SK-N-SH (cell line): ENCODE results near the gene NDP. TPM values are rescaled to one million over a fixed set of nuclear protein-coding genes. Genes with fewer than 3 reads are reported as not detected.

ENCODE experiments used
- CTCF ChIA-PET: fragments of 300-600, 350-600 bp; formaldehyde crosslinking; extraction: SDS; loops from one replicate; lab custom pipeline; 2021; lab: Yijun Ruan, JAX
- POLR2A ChIA-PET: fragments of 350-600 bp; sonication (Branson Sonifier 250); formaldehyde crosslinking; extraction: SDS; loops from one replicate; lab custom pipeline; 2020; ENCODE audit warnings: antibody characterized with exemption, inconsistent platforms; lab: Yijun Ruan, JAX
- DNase-seq: peaks from one replicate; pipeline ENCODE4 v3.0.0; 2012
- H2AFZ ChIP-seq: fragments of 200-600 bp; sonication (generic); 2 replicates; pipeline ENCODE4 v1.8.1; 2016; ENCODE audit warnings: antibody characterized with exemption, mild to moderate bottlenecking, low read depth
- H3F3A ChIP-seq: fragments of 200-600 bp; sonication (generic); replicated peaks from 2 replicates; pipeline ENCODE3; 2016; ENCODE audit warnings: antibody characterized with exemption, mild to moderate bottlenecking; ENCODE audit not compliant: insufficient read depth
- H3K27ac ChIP-seq, 2 experiments: fragments of 200-500 bp in 1 of 2; fragments of 200-600 bp in 1 of 2; sonication (Bioruptor generic) in 1 of 2; sonication (generic), shearing (Covaris generic) in 1 of 2; 2 replicates each; pipeline versions ENCODE4 v1.5.1 to v1.6.1; 2014 to 2016; ENCODE audit warnings: low read depth in 2 of 2, inconsistent platforms in 1 of 2, low read length in 1 of 2, mild to moderate bottlenecking in 1 of 2, mixed read lengths in 1 of 2
- H3K27me3 ChIP-seq: fragments of 200-600 bp; sonication (generic), shearing (Covaris generic); 2 replicates; pipeline ENCODE4 v1.6.1; 2016; ENCODE audit warnings: mixed run types; ENCODE audit not compliant: insufficient read depth
- H3K36me3 ChIP-seq, 2 experiments: fragments of 200-500 bp in 1 of 2; fragments of 200-600 bp in 1 of 2; sonication (Bioruptor generic) in 1 of 2; sonication (generic) in 1 of 2; replicated peaks in 1 of 2; 2 replicates each; pipeline versions ENCODE3 to v1.5.1; 2014 to 2016; ENCODE audit warnings: low read length in 1 of 2, mild to moderate bottlenecking in 1 of 2; ENCODE audit not compliant: insufficient read depth in 2 of 2, control insufficient read depth in 1 of 2
- H3K4me1 ChIP-seq, 2 experiments: fragments of 200-500 bp in 1 of 2; fragments of 200-600 bp in 1 of 2; sonication (Bioruptor generic) in 1 of 2; sonication (generic), shearing (Covaris generic) in 1 of 2; 2 replicates each; pipeline versions ENCODE4 v1.5.1 to v1.6.1; 2014 to 2016; ENCODE audit warnings: low read depth in 1 of 2, low read length in 1 of 2, mixed run types in 1 of 2; ENCODE audit not compliant: insufficient read depth in 2 of 2, control insufficient read depth in 1 of 2
- H3K4me2 ChIP-seq: fragments of 200-600 bp; sonication (generic), shearing (Covaris generic); 2 replicates; pipeline ENCODE4 v1.6.1; 2017; ENCODE audit warnings: mixed run types
- H3K4me3 ChIP-seq, 2 experiments: fragments of 200-500 bp in 1 of 2; fragments of 200-600 bp in 1 of 2; sonication (Bioruptor generic) in 1 of 2; sonication (generic), shearing (Covaris generic) in 1 of 2; 2 replicates each; pipeline versions ENCODE4 v1.5.1 to v1.8.1; 2014 to 2016; ENCODE audit warnings: low read depth in 2 of 2, inconsistent platforms in 1 of 2, low read length in 1 of 2, mild to moderate bottlenecking in 1 of 2, mixed read lengths in 1 of 2, moderate library complexity in 1 of 2
- H3K79me2 ChIP-seq: fragments of 200-600 bp; sonication (generic); 2 replicates; pipeline ENCODE4 v1.8.1; 2017; ENCODE audit warnings: mild to moderate bottlenecking; ENCODE audit not compliant: insufficient read depth
- H3K9ac ChIP-seq: fragments of 200-600 bp; sonication (generic); 2 replicates; pipeline ENCODE4 v1.6.1; 2017; ENCODE audit warnings: mixed run types
- H3K9me2 ChIP-seq: fragments of 200-600 bp; sonication (generic); 2 replicates; pipeline ENCODE4 v1.6.1; 2017; ENCODE audit warnings: mixed run types
- H3K9me3 ChIP-seq: fragments of 200-600 bp; sonication (generic); 2 replicates; pipeline ENCODE4 v1.6.1; 2017; ENCODE audit warnings: mixed run types, mild to moderate bottlenecking, moderate library complexity
- H4K20me1 ChIP-seq: fragments of 200-600 bp; sonication (generic); 2 replicates; pipeline ENCODE4 v1.6.1; 2017; ENCODE audit warnings: mild to moderate bottlenecking, mixed run types; ENCODE audit not compliant: insufficient read depth
- CHD2 ChIP-seq: fragments of 150-350 bp; IDR thresholded peaks from 2 replicates; pipeline ENCODE4 v1.6.1; 2018; ENCODE audit warnings: low read length; ENCODE audit not compliant: partially characterized antibody
- EZH2phosphoT487 ChIP-seq: fragments of 200-600 bp; sonication (generic); IDR thresholded peaks from 2 replicates; pipeline ENCODE4 v1.6.1; 2017; ENCODE audit warnings: low read depth, mixed run types, mild to moderate bottlenecking, antibody characterized with exemption, moderate library complexity, borderline replicate concordance
- FOXM1 ChIP-seq: IDR thresholded peaks from 2 replicates; pipeline ENCODE4 v1.4.0; 2012; ENCODE audit warnings: low read depth, mild to moderate bottlenecking
- GABPA ChIP-seq: IDR thresholded peaks from 2 replicates; pipeline ENCODE4 v1.4.0; 2012; ENCODE audit warnings: low read depth, mild to moderate bottlenecking
- MEF2A ChIP-seq: IDR thresholded peaks from 2 replicates; pipeline ENCODE4 v1.4.0; 2012; ENCODE audit warnings: low read depth, borderline replicate concordance
- NRF1 ChIP-seq: IDR thresholded peaks from 2 replicates; pipeline ENCODE4 v1.6.1; 2012; ENCODE audit warnings: low read depth, mild to moderate bottlenecking, low read length
- POLR2AphosphoS5 ChIP-seq: IDR thresholded peaks from 2 replicates; pipeline ENCODE4 v1.6.1; 2012; ENCODE audit warnings: low read depth, low read length
- RXRA ChIP-seq: IDR thresholded peaks from 2 replicates; pipeline ENCODE4 v1.4.0; 2012; ENCODE audit warnings: low read depth, mild to moderate bottlenecking, borderline replicate concordance
- SMC3 ChIP-seq: IDR thresholded peaks from 2 replicates; pipeline ENCODE4 v1.6.1; 2012; ENCODE audit warnings: low read depth, low read length, improper control_type of control experiment
- YY1 ChIP-seq: IDR thresholded peaks from 2 replicates; pipeline ENCODE4 v1.4.0; 2012; ENCODE audit warnings: low read depth, mild to moderate bottlenecking
- WGBS: methylation state at CpG from one replicate; pipeline ENCODE4 v1.1.6; 2017; ENCODE audit warnings: low lambda C conversion rate; 5-methylcytosine and 5-hydroxymethylcytosine counted together
- polyA plus RNA-seq, 3 experiments: library from polyadenylated mRNA; depleted of rRNA; stranded (reverse); fragments of >200 nt; gene quantifications; 2 replicates each; pipeline ENCODE4 v1.2.3, GENCODE V29; 2012
- TF ChIP-seq, protein P1 (sequence below): IDR thresholded peaks from 2 replicates; pipeline ENCODE4; 2012
- TF ChIP-seq, protein P2 (sequence below): IDR thresholded peaks from 2 replicates; pipeline ENCODE4 v1.6.1; 2012; ENCODE audit warnings: mild to moderate bottlenecking, low read depth, low read length, moderate library complexity
- TF ChIP-seq, protein P3 (sequence below): fragments of 200-600 bp; sonication (generic); IDR thresholded peaks from 2 replicates; pipeline ENCODE4 v1.6.1; 2017; ENCODE audit warnings: antibody characterized with exemption, mild to moderate bottlenecking, moderate library complexity
- TF ChIP-seq, protein P4 (sequence below): IDR thresholded peaks from 2 replicates; pipeline ENCODE4 v1.4.0; 2012; ENCODE audit warnings: low read depth, borderline replicate concordance

The NDP gene, protein sequence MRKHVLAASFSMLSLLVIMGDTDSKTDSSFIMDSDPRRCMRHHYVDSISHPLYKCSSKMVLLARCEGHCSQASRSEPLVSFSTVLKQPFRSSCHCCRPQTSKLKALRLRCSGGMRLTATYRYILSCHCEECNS
- polyA plus RNA-seq (2012; rRNA removed): 0.13 and 0.16 TPM in 2 replicates
- 0.08 and 0.17 TPM in 2 replicates for polyA plus RNA-seq (2012; cell fraction: cytosol; rRNA removed)
- 0.02 and 0.54 TPM in 2 replicates for polyA plus RNA-seq (2012; cell fraction: nucleus; rRNA removed)

DNA sequence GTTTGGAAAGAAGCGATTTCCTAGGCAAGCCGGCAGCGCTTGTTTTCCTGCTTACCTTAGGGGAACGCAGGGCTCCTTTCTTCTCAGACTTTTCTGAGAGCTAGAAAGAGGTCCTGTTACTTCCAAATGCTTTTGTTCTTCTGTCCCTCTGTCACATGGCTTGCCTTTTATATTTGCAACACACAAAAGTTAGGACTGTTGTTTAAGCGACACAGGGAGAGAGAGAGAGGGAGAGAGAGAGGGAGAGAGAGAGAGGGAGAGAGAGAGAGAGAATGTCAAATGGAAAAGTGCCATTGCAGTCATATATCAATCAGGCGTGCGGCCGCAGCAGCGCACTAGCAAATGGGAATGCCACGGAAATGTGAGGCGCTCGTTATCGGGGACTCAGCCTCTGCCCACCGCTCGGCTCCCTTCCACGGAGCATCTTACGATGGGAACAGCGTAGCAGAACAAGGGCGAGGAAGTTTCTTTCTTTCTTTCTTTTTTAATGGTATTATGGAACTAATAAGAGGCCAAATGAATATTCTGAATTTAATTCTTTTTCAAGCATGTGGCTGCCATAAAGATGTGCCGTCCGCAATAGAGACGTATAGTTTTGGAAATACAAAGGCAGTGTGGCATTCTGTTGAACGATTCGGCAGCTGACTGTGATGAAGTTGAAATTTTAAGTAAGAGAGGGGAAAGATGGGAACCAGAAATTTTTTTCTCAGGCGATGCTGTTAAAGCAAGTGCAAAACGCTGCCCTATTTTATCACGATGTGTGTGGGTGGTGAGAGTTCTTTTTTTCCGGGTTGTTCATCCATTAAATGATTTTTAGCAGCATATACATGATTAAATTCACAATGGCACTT is at the start of gene NDP:
Gene NDP, minus strand, starts transcription at position 142 of the 851 bp plus-strand sequence. CDS start 14,745 bp downstream, outside the sequence.
- H3K4me3 ChIP-seq: peak within 1 kb of the TSS in 1 of 2 experiments; percentile 33; a peak in 2 of 4 replicates
- H3K4me1 ChIP-seq: no peaks in the 10 kb centered on the region; a peak in 1 of 4 replicates
- peaks cover 5% of the 10 kb centered on the region; the same call in 1 of the 2 replicates for H3K27me3 ChIP-seq
- H3K9me3 ChIP-seq: no peaks in the 10 kb centered on the region
- H3F3A ChIP-seq: peaks cover 4% of the 10 kb centered on the region
- ChIA-PET CTCF (interaction anchor here (1.0 to 4.5 kb wide), 2 partner anchors 9 to 14 kb away, joined by 3 to 24 read pairs; no protein-coding TSS in a partner anchor), POLR2A (interaction anchor here (0.5 kb wide), 1 partner anchor 1214 kb away, joined by 3 read pairs; no protein-coding TSS in a partner anchor)
- no peaks in the 10 kb centered on the region for H4K20me1 ChIP-seq
- no peaks in the 10 kb centered on the region for H3K9me2 ChIP-seq
- no peak within 1 kb of the TSS for H3K9ac ChIP-seq
- H3K4me2 ChIP-seq: no peak within 1 kb of the TSS
- peak; percentile 32 for DNase-seq
- WGBS: 29% methylated on average over 28 of the region's 28 CpGs
- TF ChIP-seq, protein P1, sequence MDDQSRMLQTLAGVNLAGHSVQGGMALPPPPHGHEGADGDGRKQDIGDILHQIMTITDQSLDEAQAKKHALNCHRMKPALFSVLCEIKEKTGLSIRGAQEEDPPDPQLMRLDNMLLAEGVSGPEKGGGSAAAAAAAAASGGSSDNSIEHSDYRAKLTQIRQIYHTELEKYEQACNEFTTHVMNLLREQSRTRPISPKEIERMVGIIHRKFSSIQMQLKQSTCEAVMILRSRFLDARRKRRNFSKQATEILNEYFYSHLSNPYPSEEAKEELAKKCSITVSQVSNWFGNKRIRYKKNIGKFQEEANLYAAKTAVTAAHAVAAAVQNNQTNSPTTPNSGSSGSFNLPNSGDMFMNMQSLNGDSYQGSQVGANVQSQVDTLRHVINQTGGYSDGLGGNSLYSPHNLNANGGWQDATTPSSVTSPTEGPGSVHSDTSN: peak; percentile 6; the same call in 1 of the 2 replicates
- no peak for TF ChIP-seq MEF2A
- H3K36me3 ChIP-seq: no peaks in the 10 kb centered on the region
- H3K27ac ChIP-seq: no peak within 1 kb of the TSS
- H3K79me2 ChIP-seq: no peaks in the 10 kb centered on the region
- 0 out of 2 replicates have a peak within 1 kb of the TSS, but pooled peaks have one; percentile 1 for H2AFZ ChIP-seq

DNA sequence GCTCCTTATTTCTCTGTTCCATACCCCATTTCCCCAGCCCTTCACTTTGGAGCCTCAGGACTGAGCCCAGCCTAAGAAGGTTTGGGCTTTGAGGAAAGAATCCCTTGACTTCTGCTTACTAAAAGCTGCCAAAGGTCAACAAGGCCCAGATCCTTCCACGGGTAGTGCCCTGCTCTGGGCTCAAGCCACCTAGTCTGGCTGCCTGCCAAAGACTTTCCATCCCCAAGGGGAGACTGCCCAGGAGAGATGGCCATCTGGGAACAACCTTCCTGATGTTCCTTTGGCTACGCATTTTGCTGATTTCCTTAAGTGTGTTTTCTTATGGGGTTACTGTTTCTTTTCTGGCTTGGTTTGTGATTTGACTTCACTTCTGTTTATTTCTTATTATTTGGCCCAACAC is 49.8 kb upstream of the NDP start:
- 33% methylated on average over 2 of the region's 2 CpGs for WGBS
- ChIA-PET POLR2A (no interaction called here), CTCF (interaction anchor here (0.9 kb wide), 1 partner anchor 65 kb away, joined by 4 read pairs; no protein-coding TSS in a partner anchor)
- H3K36me3 ChIP-seq: no peaks in the 10 kb centered on the region
- H3K4me3 ChIP-seq: no peak overlapping the region
- TF ChIP-seq EZH2phosphoT487 (no peak), RXRA (no peak), GABPA (no peak), YY1 (no peak), FOXM1 (no peak), NRF1 (no peak), CHD2 (no peak), MEF2A (no peak), SMC3 (no peak), POLR2AphosphoS5 (no peak)
- TF ChIP-seq, protein P2, sequence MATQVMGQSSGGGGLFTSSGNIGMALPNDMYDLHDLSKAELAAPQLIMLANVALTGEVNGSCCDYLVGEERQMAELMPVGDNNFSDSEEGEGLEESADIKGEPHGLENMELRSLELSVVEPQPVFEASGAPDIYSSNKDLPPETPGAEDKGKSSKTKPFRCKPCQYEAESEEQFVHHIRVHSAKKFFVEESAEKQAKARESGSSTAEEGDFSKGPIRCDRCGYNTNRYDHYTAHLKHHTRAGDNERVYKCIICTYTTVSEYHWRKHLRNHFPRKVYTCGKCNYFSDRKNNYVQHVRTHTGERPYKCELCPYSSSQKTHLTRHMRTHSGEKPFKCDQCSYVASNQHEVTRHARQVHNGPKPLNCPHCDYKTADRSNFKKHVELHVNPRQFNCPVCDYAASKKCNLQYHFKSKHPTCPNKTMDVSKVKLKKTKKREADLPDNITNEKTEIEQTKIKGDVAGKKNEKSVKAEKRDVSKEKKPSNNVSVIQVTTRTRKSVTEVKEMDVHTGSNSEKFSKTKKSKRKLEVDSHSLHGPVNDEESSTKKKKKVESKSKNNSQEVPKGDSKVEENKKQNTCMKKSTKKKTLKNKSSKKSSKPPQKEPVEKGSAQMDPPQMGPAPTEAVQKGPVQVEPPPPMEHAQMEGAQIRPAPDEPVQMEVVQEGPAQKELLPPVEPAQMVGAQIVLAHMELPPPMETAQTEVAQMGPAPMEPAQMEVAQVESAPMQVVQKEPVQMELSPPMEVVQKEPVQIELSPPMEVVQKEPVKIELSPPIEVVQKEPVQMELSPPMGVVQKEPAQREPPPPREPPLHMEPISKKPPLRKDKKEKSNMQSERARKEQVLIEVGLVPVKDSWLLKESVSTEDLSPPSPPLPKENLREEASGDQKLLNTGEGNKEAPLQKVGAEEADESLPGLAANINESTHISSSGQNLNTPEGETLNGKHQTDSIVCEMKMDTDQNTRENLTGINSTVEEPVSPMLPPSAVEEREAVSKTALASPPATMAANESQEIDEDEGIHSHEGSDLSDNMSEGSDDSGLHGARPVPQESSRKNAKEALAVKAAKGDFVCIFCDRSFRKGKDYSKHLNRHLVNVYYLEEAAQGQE: no peak
- TF ChIP-seq, protein P3, sequence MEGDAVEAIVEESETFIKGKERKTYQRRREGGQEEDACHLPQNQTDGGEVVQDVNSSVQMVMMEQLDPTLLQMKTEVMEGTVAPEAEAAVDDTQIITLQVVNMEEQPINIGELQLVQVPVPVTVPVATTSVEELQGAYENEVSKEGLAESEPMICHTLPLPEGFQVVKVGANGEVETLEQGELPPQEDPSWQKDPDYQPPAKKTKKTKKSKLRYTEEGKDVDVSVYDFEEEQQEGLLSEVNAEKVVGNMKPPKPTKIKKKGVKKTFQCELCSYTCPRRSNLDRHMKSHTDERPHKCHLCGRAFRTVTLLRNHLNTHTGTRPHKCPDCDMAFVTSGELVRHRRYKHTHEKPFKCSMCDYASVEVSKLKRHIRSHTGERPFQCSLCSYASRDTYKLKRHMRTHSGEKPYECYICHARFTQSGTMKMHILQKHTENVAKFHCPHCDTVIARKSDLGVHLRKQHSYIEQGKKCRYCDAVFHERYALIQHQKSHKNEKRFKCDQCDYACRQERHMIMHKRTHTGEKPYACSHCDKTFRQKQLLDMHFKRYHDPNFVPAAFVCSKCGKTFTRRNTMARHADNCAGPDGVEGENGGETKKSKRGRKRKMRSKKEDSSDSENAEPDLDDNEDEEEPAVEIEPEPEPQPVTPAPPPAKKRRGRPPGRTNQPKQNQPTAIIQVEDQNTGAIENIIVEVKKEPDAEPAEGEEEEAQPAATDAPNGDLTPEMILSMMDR: no peak
- TF ChIP-seq, protein P1: no peak
- TF ChIP-seq, protein P4, sequence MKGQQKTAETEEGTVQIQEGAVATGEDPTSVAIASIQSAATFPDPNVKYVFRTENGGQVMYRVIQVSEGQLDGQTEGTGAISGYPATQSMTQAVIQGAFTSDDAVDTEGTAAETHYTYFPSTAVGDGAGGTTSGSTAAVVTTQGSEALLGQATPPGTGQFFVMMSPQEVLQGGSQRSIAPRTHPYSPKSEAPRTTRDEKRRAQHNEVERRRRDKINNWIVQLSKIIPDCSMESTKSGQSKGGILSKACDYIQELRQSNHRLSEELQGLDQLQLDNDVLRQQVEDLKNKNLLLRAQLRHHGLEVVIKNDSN: no peak
- DNase-seq: no peak
- H4K20me1 ChIP-seq: no peaks in the 10 kb centered on the region
- H3K4me1 ChIP-seq: no peaks in the 10 kb centered on the region; a peak in 1 of 4 replicates
- H3K9ac ChIP-seq: no peak overlapping the region
- H3K79me2 ChIP-seq: no peaks in the 10 kb centered on the region
- H3K4me2 ChIP-seq: no peak overlapping the region
- no peak overlapping the region for H2AFZ ChIP-seq
- H3K9me2 ChIP-seq: no peaks in the 10 kb centered on the region
- no peaks in the 10 kb centered on the region for H3K9me3 ChIP-seq
- no peak overlapping the region for H3K27ac ChIP-seq
- H3K27me3 ChIP-seq: peaks cover 4% of the 10 kb centered on the region; the same call in 1 of the 2 replicates
- peaks cover 11% of the 10 kb centered on the region for H3F3A ChIP-seq
